Mucosa of stomach (tissue), 1 donor: Measurements from ENCODE around the gene MOGAT3.

ENCODE experiments used
- H3K27me3 ChIP-seq: one replicate; pipeline ENCODE4 v1.7.0; 2013; ENCODE audit warnings: mild to moderate bottlenecking, low read length; ENCODE audit not compliant: control insufficient read depth, insufficient read depth
- H3K36me3 ChIP-seq: one replicate; pipeline ENCODE4 v1.7.0; 2013; ENCODE audit warnings: low read length; ENCODE audit not compliant: control insufficient read depth, insufficient read depth
- H3K4me1 ChIP-seq: one replicate; pipeline ENCODE4 v1.7.0; 2013; ENCODE audit warnings: mild to moderate bottlenecking, low read length; ENCODE audit not compliant: control insufficient read depth, insufficient read depth
- H3K4me3 ChIP-seq: one replicate; pipeline ENCODE4 v1.7.0; 2013; ENCODE audit warnings: low read length
- H3K9ac ChIP-seq: one replicate; pipeline ENCODE4 v1.7.0; 2013; ENCODE audit warnings: mild to moderate bottlenecking, low read length, moderate library complexity
- H3K9me3 ChIP-seq: one replicate; pipeline ENCODE4 v1.7.0; 2013; ENCODE audit warnings: mild to moderate bottlenecking, low read length, moderate library complexity; ENCODE audit not compliant: control insufficient read depth
- donor health status: Pancreatic carcinoma.

The MOGAT3 gene

DNA sequence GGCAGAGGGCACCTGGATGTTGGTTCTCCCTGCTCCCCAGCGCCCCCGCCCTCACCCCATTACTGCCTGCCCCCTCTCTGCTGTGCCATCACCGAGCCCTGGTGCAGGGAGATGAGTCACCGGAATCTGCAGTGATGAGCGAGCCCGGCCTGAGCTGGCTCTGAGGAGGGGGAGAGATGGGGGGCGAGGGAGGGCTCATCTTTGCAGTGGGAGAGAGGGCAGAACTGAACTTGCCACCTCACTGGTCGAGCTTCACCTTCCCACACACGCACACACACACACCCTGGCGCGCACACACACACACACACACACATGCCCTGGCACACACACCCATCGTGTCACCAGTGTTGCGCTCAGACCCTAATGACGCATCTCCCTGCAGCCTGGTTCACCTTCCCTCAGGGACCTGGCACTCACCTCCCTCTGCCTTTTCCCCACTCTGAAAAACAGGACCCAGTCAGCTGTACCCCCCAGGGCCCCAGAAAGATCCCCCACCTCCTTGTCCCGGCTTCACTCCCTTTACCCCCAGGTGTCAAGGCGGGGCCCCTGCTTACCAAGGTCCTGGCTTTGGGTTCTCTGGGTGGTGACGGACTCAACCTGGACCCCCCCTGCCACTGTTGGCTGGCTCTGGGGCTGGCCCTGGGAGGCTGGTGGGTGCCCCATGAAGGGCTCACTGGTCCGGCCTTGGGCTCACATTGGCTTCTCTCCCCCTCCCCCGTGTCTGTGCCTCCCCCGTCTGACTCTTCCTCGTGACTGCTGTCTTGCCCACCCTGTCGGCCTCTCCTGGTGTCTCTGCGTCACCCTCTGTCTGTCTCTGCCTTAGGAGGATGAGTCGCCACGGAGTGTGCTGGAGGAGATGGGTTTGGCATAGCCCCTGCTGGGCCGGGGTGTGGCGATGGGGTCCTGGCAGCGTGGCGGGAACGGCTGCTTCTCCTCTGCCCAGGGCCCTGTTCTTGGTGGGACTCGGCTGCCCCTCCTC, 40.9 kb downstream of the MOGAT3 start:
- peaks cover 31% of the 10 kb centered on the region for H3K4me1 ChIP-seq
- H3K9ac ChIP-seq: no peak overlapping the region
- peaks cover 30% of the 10 kb centered on the region for H3K27me3 ChIP-seq
- H3K4me3 ChIP-seq: no peak overlapping the region
- no peaks in the 10 kb centered on the region for H3K9me3 ChIP-seq
- peaks cover 5% of the 10 kb centered on the region for H3K36me3 ChIP-seq

- no peak overlapping the region for H3K9ac ChIP-seq
- peaks cover 5% of the 10 kb centered on the region for H3K36me3 ChIP-seq
- H3K4me3 ChIP-seq: no peak overlapping the region
- H3K27me3 ChIP-seq: peaks cover 3% of the 10 kb centered on the region
- H3K9me3 ChIP-seq: no peaks in the 10 kb centered on the region
- H3K4me1 ChIP-seq: peaks cover 19% of the 10 kb centered on the region
These were observed 43.8 kb downstream of the MOGAT3 start for GRCh38 chr7:101156866-101157589.

- Histone ChIP-seq H3K27me3 (no peaks in the 10 kb centered on the region), H3K36me3 (peaks cover 5% of the 10 kb centered on the region), H3K4me3 (no peak overlapping the region), H3K4me1 (peaks cover 19% of the 10 kb centered on the region), H3K9me3 (no peaks in the 10 kb centered on the region), H3K9ac (no peak overlapping the region)
These were observed 44.6 kb downstream of the MOGAT3 start for GRCh38 chr7:101156277-101156676.

DNA sequence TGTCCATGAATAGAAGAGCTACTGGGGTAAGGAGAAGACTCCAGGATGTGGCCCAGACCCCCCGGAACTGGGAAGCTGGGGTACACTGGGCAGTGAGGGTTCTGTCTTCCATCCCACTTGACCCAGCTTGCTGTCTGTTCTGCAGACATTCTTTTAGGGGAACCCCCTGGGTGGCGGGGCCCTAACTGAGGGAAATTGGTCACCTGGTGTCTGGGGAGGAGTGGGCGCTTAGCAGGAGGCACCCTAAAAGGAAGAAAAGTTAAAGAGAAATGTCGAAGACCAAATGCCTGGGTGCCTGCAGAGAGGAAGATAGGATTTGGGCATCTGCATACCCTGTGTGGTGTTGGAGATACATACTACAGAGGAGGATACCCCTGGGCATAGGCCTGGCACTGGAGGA, 45.5 kb downstream of the MOGAT3 start:
- peak overlapping the region; percentile 75 for H3K9ac ChIP-seq
- no peaks in the 10 kb centered on the region for H3K9me3 ChIP-seq

DNA sequence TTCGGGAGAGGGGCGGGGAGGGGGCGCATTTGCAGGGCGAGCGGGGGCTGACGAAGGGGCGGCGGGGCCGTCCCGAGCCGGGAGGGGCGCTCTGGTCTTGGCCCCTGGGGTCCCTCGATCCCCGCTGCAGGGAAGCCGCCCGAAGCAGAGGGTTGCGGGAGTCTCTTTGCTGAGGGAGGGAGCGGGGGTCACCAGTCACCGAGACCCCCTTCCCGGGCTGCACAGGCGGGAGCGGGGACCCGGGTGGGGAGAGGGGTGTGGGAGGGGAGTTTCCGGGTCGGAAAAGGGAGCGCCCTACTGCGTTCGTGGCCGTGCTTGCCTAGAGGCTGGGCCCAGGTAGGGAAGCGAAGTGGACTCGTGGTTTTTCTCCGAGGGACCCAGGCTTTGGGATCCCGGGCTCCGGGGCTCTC, 46.1 kb downstream of the MOGAT3 start:
- H3K9ac ChIP-seq: peak overlapping the region; percentile 75
- peak overlapping the region; percentile 19 for H3K4me3 ChIP-seq
- peaks cover 19% of the 10 kb centered on the region for H3K4me1 ChIP-seq
- peaks cover 5% of the 10 kb centered on the region for H3K36me3 ChIP-seq
- no peaks in the 10 kb centered on the region for H3K9me3 ChIP-seq
- H3K27me3 ChIP-seq: no peaks in the 10 kb centered on the region

More for the DNA sequence above, 45.5 kb downstream of the MOGAT3 start:
- Histone ChIP-seq H3K4me3 (peak overlapping the region; percentile 19), H3K27me3 (no peaks in the 10 kb centered on the region), H3K4me1 (peaks cover 19% of the 10 kb centered on the region), H3K36me3 (peaks cover 5% of the 10 kb centered on the region)

- Histone ChIP-seq H3K36me3 (peaks cover 5% of the 10 kb centered on the region), H3K9ac (peak within 1 kb of the TSS; percentile 75), H3K4me3 (peak within 1 kb of the TSS; percentile 19), H3K9me3 (no peaks in the 10 kb centered on the region), H3K27me3 (no peaks in the 10 kb centered on the region), H3K4me1 (peaks cover 19% of the 10 kb centered on the region)
These were observed 46.7 kb downstream of the MOGAT3 start, which contains the start of gene AP1S1 for GRCh38 chr7:101153969-101154692. AP1S1 (plus strand) TSS chr7:101154476; CDS start chr7:101154515, 39 bp downstream.

- no peaks in the 10 kb centered on the region for H3K27me3 ChIP-seq
- no peak overlapping the region for H3K4me3 ChIP-seq
- H3K9me3 ChIP-seq: no peaks in the 10 kb centered on the region
- no peaks in the 10 kb centered on the region for H3K36me3 ChIP-seq
- H3K4me1 ChIP-seq: peaks cover 19% of the 10 kb centered on the region
- no peak overlapping the region for H3K9ac ChIP-seq
These were observed 48.8 kb downstream of the MOGAT3 start for GRCh38 chr7:101151908-101152651.
